GM18499 (cell line): ENCODE measurements around the gene GPBP1.

Experiments
- ATAC-seq: cut with Tn5 transposase; IDR thresholded peaks from one replicate; pipeline ENCODE4 v1.9.1; 2021; ENCODE audit warnings: moderate number of reproducible peaks; ENCODE audit not compliant: insufficient read depth, unreplicated experiment

Gene GPBP1

DNA sequence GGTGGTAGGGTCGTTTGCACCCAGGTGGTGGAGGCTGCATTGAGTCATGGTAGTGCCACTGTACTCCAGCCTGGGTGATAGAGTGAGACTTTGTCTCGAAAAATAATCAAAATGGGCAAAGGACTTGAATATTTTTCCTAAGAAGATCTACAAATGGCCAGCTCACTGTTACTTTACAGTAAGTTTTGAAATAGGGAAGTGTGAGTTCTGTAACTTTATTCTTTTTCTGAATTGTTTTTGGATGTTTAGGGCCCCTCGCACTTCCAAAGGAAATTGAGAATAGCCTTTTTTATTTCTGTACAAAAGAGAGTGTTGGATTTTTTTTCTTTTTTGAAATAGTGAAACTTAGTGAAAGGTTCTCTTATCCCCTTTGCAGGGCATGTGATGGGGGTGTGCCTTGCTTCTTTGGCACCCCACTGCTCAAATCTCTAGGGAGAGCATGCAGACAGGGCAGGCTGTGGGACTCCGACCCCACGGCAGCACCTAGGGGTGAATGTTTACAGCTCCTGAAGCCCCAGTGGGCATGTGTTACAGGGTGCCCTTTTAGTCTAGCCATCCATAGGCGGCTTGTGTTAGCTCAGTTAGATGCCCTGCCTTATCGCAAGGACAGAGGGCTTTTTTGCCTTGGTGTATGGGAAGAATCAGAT, 33.3 kb downstream of the GPBP1 start:
- no peak for ATAC-seq

DNA sequence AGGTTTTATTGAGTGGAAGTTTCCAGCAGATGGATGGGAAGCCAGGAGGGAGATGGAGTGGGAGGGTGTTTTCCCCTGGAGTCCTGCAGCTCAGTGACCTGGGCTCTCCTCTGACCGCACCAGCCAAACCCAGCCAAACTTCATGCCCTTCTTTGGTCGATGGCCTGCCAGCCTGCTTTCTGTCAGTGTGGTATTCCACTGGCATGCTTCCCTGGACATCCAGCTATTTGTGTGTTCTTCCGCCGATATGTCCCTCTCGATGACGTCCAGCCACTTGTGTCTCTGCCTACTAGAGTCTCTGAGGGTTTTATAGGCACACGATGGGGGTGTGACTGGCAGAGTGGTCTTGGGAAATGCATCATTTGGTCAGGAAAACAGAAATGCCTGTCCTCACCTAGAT, 33.8 kb downstream of the GPBP1 start:
- no peak for ATAC-seq

DNA sequence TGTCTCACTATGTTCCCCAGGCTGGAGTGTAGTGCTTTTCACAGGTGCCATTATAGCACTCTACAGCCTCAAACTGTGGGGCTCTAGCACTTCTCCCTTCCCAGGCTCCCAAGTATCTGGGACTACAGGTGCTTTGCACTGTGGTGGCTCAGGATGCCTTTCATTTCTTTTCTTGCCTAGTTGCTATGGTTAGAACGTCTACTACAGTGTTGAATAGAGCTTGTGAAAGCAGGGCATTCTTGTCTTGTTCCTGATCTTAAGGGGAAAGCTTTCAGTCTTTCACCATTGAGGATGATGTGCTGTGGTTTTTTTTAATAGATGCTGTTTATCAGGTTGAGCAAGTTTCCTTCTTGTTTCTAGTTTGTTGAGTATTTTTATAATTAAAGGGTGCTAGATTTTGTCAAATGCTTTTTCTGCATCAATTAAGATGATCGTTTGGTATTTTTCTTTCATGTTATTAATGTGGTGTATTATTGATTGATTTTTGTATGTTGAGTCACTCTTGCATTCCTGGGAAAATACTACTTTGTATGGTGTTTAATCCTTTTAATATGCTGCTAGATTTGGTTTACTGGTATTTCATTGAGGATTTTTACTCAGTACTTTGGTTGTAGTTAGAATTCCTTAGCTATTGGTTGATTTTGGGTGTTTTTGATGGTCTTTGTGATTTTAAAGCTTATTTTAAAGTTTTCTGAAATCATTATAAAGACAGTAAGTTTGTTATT, 35.6 kb downstream of the GPBP1 start:
- ATAC-seq = no peak

DNA sequence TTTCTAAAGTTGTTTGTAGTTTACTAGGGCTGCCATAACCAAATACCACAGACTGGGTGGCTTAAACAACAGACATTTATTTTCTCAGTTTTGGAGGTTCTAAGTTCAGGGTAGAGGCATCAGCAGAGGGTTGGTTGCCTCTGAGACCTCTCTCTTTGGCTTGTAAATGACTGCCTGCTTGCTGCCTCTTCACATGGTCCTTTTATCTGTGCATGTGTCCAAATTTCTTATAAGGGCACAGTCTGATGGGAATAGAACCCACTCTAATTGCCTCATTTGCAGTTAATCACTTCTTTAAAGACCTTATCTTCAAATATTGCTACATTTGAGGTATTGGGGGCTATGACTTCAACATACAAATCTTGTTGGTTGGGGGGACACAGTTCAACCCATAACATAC, 36.8 kb downstream of the GPBP1 start:
- no peak for ATAC-seq

DNA sequence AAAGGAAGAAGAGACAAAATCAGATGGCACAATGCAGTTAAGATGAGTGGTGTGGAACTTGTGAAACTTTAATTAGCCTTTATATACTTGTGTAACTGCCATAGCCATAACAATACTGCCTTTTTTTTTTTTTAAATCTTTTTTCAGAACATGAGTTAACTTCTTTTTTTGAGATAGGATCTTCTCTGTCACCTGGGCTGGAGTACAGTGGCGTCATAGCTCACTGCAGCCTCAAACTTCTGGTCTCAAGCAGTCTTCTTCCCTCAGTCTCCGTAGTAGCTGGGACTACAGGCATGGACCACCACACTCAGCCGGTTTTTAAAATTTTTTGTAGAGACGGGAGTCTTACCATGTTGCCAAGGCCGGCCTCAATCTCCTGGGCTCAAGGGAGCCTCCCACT, 37.2 kb downstream of the GPBP1 start:
- no peak for ATAC-seq

DNA sequence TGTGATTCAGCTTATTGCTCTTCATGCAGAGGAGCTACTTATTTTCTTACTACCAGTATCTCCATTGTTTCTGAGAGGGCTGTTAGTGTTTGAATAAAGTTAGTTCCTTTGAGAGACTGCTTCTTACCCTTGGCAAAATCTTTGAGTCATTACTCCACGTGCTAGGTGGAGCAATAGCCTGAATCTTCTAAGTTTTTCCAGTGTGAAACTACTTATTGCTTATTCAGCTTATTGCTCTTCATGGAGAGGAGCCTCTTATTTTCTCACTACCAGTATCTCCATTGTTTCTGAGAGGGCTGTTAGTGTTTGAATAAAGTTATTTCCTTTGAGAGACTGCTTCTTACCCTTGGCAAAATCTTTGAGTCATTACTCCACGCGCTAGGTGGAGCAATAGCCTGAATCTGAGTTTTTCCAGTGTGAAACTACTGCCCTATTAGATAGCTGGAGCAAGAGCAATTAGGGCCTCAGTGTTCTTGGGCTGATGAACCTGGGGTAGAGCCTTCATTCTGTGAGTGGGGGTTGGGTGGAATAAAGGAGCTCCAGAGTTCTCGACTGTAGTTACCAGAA, 41.9 kb downstream of the GPBP1 start:
- ATAC-seq = no peak

DNA sequence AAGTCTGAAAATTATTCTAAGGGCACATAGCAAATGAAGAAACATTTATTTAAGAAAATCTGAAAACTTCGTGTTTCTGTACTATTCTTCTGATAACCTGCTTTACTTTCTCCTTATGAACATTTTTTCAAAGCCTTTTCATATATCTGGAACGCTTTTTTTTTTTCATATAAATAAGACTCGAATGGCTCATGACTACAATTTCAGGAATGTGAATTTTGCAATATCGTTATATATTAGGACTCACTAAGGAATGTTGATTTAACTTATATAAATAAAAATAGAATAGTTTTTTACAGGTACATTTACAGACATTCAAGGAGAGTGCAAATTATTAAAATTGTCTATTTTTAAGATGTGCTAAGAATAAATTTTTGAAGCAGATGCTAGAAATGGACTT, 42.9 kb downstream of the GPBP1 start:
- ATAC-seq = no peak

DNA sequence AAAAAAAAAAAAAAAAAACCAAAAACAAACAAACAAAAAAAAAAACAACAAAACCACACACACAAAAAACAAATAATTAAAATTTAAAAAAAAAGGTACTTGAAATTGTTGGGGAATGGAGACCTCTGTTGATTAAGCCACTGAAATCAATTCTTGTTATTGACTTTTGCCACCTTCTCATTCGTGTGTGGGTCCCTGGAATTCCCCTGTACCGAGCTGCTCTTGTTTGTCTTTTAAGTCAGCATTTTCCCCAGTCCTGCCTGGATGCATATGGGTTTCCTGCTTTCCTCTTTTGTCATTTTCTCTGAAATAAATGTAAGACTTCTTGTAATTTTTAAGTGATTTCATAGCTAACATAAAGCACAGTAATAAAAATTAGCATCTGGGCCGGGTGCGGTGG, 45.5 kb downstream of the GPBP1 start:
- ATAC-seq = no peak

DNA sequence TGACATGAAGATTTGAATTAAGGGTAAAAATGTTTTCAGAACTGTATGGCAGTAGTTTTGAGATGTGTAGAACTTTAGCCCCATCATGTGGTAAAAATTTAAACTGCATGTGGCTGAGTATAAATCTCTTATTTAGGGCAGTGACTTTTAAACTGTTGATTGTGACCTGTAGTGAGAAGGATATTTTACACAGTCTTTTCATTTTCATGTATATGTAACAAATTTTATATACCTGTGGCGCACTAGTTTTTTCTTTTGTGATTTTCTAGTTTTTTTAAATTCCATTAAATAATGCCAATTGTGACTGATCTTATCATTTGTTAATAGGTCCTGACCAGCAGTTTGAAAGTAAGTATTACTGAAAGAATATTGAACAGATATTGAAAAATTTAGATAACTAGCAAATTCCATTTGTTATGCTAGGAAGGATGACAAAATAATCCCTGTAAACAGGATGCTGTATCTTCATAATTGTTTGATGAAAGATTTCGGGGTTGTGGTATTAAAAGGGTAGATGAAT, 47.2 kb downstream of the GPBP1 start:
- no peak for ATAC-seq

DNA sequence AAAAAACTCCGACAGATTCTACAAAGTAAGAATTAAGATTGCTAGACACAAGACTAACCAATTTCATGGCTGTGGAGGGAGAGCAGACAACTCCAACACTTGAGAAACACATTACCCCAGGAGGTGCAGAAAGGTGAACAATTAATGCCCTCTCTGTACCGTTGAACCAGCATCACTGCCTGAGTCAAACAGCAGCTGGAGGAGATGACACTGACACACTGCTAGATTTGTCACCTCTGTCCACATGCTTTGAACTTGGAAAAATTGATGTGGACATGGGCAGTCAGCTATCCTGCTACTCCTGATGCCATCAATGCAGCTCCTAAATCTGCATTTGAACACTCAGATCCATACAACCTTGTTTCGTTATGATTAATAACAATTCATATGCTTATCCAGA, 51.7 kb downstream of the GPBP1 start:
- no peak for ATAC-seq

DNA sequence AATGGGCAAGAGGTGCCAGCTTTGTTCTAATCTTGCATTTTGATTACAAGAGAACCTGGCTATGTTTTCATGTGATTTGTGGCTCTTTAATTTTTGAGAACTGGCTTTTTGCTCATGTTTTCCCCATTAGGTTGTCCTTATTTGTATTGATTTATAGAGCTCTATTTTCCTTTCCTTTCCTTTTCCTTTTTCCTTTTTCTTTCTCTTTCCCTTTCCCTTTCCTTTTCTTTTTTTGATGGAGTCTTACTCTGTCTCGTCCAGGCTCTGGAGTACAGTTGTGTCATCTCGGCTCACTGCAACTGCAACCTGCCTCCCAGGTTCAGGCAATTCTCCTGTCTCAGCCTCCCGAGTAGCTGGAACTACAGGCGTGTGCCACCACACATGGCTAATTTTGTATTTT, 55.5 kb downstream of the GPBP1 start:
- no peak for ATAC-seq

DNA sequence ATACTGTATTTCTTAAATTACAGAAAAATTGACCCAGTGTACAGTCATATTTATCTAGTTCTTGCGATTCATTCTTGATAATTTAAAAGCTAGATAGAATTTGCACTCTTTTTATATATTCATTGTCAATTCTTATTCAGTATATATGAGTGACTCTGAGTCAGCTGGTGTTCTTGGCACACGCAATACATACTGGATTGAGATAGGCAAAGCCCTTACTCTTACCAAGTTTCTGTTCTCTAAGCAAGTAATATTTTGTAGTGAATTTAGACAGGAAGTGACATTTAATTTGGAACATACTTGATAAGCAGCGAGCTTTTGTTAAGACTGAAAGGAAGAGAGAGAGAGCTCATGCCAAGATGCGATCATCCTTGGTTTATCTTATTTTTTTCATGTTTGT, 57.7 kb downstream of the GPBP1 start:
- ATAC-seq = no peak

DNA sequence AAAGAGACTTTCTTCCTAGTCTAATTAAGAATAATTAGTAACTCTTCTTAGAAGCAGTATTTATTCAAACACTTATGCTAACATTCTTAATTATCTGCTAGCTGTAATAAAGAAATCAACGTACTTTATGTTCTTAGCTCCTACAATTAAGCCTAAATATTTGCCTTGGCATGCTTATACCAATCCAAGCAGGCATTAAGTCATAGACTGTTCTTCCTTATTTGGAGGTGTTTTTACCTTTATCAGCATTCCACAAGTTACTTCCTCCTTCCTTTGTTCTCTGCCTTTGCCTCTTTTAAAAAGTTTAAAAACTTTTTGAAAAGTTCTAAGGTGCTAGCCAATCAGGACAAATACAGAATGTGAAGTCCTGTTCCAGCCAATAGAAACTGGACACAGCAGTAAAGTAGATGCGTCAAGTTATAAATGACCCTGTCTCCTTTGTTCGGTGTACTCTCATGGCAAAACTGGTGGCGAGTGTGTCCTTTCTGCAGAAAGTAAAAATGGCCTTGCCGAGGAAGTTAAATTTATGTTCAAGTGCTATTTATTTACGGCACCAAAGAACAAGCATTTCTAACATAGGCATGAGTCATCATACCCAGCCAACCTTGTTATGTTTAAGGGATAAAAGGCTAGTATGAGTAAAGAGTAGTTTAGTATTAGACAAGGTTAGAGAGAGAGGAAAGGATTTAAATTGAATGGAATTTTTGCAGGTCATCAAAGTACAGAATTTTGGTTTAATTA, 58.6 kb downstream of the GPBP1 start:
- no peak for ATAC-seq

DNA sequence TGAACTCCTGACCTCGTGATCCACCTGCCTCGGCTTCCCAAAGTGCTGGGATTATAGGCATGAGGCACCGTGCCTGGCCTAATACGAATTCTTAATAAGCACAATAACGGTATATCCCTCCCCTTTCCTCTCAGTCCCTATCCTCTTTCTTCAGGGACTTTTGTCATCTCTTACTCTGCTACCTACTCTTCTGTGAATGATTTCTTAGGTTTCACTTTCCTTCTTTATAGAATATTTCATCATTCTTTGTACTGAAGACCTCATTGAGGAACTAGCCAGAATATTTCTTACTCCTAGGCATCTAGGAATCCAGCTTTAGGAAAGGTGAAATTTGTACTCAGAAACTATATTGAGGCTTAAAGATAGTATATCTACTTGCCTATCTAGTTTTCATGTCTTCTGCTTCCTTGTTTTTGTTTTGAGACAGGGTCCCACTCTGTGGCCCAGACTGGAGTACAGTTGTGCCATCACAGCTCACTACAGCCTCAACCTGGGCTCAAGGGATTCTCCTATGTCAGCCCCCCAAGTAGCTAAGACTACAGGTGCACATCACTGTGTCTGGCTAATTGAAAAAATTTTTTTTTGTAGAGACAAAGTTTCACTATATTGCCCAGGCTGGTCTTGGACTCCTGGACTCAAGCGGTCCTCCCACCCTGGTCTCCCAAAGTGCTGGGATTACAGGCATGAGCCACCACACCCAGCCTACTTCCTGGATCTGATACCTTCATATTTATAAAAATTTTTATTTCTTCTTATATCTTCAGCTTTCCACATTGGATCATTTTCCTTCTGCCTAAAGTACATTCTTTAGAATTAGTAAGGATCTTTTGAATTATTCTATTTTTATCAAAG, 69.7 kb downstream of the GPBP1 start:
- ATAC-seq = no peak

DNA sequence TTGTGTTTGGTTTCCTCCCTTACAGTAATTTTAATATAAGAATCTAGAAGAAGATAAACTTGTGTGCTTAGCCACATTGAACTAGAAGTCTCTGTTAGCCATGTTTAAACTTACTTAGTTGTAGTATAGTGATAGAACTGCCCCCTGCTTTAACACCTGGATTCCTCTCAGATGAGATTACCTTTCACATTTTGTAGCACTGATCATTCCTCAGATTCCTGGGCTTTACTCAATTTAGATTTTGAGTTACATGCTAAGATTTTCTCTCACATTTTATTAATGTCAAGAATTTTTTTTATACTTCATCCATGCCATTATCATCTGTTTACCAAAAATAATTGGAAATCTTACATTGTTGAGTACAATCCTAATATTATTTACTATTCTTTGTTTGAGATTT, 70.5 kb downstream of the GPBP1 start:
- ATAC-seq = no peak

DNA sequence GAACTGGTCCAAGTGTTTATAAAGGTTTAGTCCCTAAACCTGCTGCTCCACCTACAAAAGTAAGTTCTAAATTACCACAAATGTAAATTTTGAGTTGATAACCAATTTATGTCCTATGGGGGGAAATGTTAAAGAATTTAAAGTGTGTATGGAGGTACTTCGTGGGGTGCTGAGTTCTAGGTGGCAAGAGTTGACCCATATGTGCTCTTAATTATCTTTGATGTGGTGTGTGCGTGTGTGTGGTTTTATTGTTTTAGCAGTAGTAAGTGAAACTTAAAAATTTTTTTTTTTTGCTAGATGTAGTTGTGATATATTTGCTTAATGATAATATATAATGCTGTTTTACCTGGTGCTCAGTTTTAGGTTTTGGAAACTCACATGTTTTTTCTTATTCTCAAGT, 72.6 kb downstream of the GPBP1 start:
- ATAC-seq = no peak

DNA sequence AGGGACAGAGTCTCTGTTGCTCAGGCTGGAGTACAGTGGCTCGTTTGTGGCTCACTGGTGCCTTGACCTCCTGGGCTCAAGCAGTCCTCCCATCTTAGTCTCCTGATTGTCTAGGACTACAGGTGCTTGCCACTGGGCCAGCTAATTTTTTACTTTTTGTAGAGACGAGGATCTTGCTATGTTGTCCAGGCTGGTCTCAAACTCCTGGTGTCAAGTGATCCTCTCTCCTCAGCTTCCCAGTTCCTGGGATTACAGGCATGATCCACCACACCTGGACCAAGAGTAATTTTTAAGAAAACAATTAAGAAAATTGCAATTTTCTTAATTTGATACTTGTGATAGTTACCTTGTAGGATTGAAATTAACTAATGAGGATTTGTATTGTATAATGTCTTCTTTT, 73.9 kb downstream of the GPBP1 start:
- no peak for ATAC-seq

DNA sequence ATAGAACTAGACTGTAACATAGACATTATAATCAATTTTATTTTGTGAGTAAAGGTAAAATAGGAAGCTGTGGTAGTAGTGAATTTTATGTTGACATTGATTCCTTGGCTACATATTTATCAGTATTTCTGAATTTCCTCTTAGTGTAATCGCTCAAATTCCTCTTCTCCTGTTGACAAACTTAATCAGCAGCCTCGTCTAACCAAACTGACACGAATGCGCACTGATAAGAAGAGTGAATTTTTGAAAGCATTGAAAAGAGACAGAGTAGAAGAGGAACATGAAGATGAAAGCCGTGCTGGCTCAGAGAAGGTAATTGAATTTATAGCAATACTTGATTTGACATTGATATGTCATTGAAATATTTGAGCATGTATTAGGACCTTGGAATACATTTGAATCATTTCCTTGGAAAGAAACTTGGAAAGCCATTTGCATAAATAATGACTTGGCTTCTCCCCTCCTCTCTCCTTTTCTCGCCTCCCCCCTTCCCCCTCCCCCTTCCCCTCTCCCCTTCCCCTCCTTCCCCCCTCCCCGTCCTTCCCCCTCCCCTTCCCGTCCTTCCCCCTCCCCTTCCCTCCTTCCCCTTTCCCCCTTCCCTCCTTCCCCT, 75.5 kb downstream of the GPBP1 start:
- ATAC-seq = no peak

DNA sequence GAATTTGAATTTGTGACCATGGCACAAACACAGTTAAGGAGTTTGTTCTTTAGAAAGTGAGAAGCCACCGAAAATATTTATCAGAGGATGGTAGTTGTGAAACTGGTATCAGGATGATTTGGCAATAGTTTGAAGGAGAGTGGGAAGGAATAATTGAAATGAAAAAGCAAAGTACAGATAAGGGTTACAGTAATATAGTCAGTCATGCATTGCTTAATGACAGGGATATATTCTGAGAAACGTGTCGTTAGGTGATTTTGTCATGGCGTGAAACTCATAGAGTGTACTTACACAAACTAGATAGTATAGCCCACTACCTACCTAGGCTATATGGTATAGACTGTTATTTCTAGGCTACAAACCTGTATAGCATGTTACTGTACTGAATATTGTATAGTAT, 84.2 kb downstream of the GPBP1 start:
- ATAC-seq = no peak

DNA sequence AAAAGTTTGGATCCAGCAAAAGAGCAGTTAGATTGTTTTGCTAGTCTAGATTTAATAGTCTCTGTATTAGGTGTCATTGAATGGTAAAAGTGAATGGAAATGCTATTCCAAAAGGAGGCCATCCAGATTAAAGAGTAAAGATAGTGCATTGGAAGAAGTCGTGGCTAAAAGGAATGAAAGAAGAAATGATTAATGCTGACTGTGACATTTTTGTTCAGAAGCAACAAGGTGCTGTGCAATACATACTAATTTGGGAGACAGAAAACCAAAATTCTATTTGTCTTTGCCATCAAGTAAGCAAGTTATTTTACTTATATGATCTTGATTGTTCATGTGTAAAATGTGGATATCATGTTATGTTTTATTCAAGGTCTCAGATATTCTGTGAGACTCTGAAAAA, 85.1 kb downstream of the GPBP1 start:
- ATAC-seq = no peak
